Activated T-helper 1 cell treated with anti-CD3 and anti-CD28 coated beads, Interleukin-12 subunit alpha, Interleukin-12 subunit beta, Interleukin-2, Interleukin-4 antibody, amounts not matched to agents 30 ng/mL and 10 ng/mL and 1 ng/mL, durations not matched to agents 14 hours and 24 hours and 36 hours (primary cell): Measurements from ENCODE around the gene CHP1. TPM values are rescaled to one million over a fixed set of nuclear protein-coding genes. Genes with fewer than 3 reads are reported as not detected.
"Not testable (repeated sequence)": the region's sequence is repeated elsewhere in the genome, so short reads cannot be mapped to it uniquely, and the experiment has no call there.

Experiments used
- DNase-seq: peaks from one replicate; pipeline ENCODE4 v3.0.0; 2021; ENCODE audit warnings: low spot score
- H3K27ac Mint-ChIP-seq: one replicate; pipeline ENCODE4 v1.8.0; 2021; ENCODE audit warnings: mild to moderate bottlenecking, mixed read lengths
- H3K27me3 Mint-ChIP-seq: one replicate; pipeline ENCODE4 v1.8.0; 2022; ENCODE audit warnings: mild to moderate bottlenecking, moderate library complexity, mixed read lengths; ENCODE audit not compliant: insufficient read depth
- H3K36me3 Mint-ChIP-seq: one replicate; pipeline ENCODE4 v1.8.0; 2021; ENCODE audit warnings: low read depth, mixed read lengths
- H3K4me1 Mint-ChIP-seq: one replicate; pipeline ENCODE4 v1.8.0; 2021; ENCODE audit warnings: low read depth, mixed read lengths
- H3K4me3 Mint-ChIP-seq: one replicate; pipeline ENCODE4 v1.8.0; 2021; ENCODE audit warnings: mild to moderate bottlenecking, moderate library complexity, mixed read lengths
- H3K9me3 Mint-ChIP-seq: one replicate; pipeline ENCODE4 v1.8.0; 2021; ENCODE audit warnings: mixed read lengths
- intact Hi-C: fragments of 100-400 bp; cut with micrococcal nuclease; formaldehyde crosslinking; loops from one replicate; pipeline ENCODE4 v1.15.1; 2024
- total RNA-seq: library from RNA; stranded (reverse); gene quantifications from 2 replicates; pipeline ENCODE4 v1.2.3, GENCODE V29; 2022

Gene CHP1
- total RNA-seq, 1 donor from 2014 or later: 55.2 TPM

DNA sequence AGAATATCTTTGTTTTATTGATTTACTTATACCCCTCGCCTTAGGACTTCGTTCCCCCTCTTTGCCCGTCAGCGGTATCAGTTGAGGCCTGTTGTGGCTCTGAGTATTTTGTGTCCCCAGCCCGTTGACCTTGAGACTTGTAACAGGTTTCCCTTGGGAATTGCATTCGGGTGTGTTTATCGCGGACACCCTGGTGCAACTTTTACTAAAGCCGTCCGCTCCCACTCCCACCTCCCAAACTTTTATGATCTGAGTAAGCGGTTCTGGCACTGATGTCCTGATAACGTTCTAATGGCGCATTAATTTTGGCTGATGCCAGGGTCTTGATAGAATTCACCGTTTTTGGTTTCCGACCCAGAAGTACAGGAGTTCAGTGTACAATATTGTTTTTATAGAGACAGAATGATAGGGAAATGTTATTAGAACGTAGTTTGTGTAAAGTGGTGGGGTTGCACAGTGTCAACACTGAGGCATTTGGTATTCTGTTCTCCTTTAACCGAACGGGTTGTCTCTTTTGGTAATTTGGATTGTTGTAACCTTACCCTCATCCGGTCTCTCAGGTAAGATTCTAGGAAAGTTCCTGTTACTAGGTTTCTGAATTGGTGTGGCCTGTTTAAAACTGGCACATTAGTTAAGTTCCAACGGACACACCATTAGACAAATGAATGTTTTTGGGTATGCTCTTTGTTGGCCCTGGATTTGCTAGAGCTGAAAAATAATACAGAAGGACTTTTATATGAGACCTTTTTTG lies 53.5 kb downstream of the CHP1 start:
- intact Hi-C loops: loop anchor here (1.0 to 5.0 kb wide), 6 partner anchors 118 to 442 kb away; partner anchors contain the start of genes ITPKA, NDUFAF1, RTF1 and SPINT1
- Mint-ChIP-seq H3K9me3 (no peaks in the 10 kb centered on the region), H3K36me3 (peaks cover 51% of the 10 kb centered on the region), H3K27ac (peak overlapping the region; percentile 92), H3K4me3 (peak overlapping the region; percentile 97), H3K4me1 (peaks cover 53% of the 10 kb centered on the region), H3K27me3 (no peaks in the 10 kb centered on the region)
- no peak for DNase-seq

- Mint-ChIP-seq H3K27me3 (no peaks in the 10 kb centered on the region), H3K4me3 (peak overlapping the region; percentile 97), H3K27ac (peak overlapping the region; percentile 92), H3K36me3 (peaks cover 45% of the 10 kb centered on the region), H3K9me3 (no peaks in the 10 kb centered on the region), H3K4me1 (peaks cover 53% of the 10 kb centered on the region)
- DNase-seq: no peak
- intact Hi-C loops: no loop called here
Measured at GRCh38 chr15:41285285-41285684, 54.2 kb downstream of the CHP1 start.

DNA sequence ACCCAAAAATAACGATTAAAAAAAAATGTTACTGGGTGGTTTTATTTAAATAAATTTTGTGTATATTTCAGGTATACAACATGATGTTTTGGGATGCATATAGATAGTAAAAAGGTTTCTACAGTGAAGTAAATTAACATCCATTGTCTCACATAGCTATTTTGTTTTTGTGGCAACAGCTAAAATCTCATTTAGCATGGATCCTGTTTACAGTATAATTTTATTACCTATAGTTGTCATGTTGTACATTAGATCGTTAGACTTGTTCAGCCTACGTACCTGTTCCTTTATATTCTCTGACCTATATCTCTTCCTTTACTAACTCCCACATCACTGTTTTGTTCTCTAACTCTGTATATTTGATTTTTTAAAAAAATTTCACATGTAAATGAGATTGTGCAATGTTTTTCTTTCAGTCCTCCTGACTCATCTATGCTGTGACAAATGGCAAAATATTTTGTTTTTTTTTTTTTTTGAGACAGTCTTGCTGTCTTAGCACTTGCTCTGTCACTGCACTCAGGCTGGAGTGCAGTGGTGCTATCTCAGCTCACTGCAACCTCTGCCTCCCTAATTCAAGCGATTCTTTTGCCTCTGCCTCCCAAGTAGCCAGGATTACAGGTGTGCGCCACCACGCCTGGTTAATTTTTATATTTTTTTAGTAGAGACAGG lies 55.7 kb downstream of the CHP1 start:
- Mint-ChIP-seq H3K27me3 (no peaks in the 10 kb centered on the region), H3K4me1 (peaks cover 53% of the 10 kb centered on the region), H3K27ac (peak overlapping the region; percentile 81), H3K36me3 (peaks cover 49% of the 10 kb centered on the region), H3K9me3 (no peaks in the 10 kb centered on the region), H3K4me3 (peak overlapping the region; percentile 71)
- intact Hi-C loops: no loop called here
- no peak for DNase-seq

- H3K9me3 Mint-ChIP-seq: no peaks in the 10 kb centered on the region
- intact Hi-C loops: no loop called here
- H3K4me3 Mint-ChIP-seq: peak overlapping the region; percentile 46
- no peak overlapping the region for H3K27ac Mint-ChIP-seq
- peaks cover 51% of the 10 kb centered on the region for H3K36me3 Mint-ChIP-seq
- H3K27me3 Mint-ChIP-seq: no peaks in the 10 kb centered on the region
- DNase-seq: no peak
- H3K4me1 Mint-ChIP-seq: peaks cover 41% of the 10 kb centered on the region
Measured at GRCh38 chr15:41288464-41288863, 57.4 kb downstream of the CHP1 start.

GRCh38 chr15:41289953-41290352 lies 58.9 kb downstream of the CHP1 start:
- Mint-ChIP-seq H3K9me3 (no peaks in the 10 kb centered on the region), H3K27me3 (no peaks in the 10 kb centered on the region), H3K4me3 (no peak overlapping the region), H3K4me1 (peaks cover 42% of the 10 kb centered on the region), H3K27ac (no peak overlapping the region), H3K36me3 (peaks cover 45% of the 10 kb centered on the region)
- intact Hi-C loops: no loop called here
- DNase-seq: no peak

DNA sequence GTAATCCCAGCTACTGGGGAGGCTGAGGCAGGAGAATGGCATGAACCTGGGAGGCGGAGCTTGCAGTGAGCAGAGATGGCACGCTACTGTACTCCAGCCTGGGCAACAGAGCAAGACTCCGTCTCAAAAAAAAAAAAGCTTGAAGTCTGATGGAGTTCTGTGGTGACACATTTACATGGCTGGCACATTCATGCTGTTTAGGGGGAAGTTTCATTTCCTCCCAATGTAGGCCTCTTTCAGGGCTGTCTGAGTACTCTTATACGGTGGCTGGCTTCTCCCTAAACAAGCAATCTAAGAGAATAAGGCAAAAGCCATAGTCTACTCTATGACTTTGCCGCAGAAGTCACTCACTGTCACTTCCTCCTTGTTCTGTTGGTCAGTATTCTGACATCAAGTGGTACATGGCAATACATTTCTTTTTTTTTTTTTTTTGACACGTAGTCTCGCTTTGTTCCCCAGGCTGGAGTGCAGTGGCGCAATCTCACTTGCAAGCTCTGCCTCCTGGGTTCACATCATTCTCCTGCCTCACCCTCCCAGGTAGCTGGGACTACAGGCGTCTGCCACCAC lies 60.1 kb downstream of the CHP1 start:
- no peak overlapping the region for H3K27ac Mint-ChIP-seq
- intact Hi-C loops: no loop called here
- peaks cover 40% of the 10 kb centered on the region for H3K36me3 Mint-ChIP-seq
- H3K27me3 Mint-ChIP-seq: no peaks in the 10 kb centered on the region
- H3K9me3 Mint-ChIP-seq: no peaks in the 10 kb centered on the region
- H3K4me1 Mint-ChIP-seq: peaks cover 39% of the 10 kb centered on the region
- DNase-seq: no peak
- no peak overlapping the region for H3K4me3 Mint-ChIP-seq

DNA sequence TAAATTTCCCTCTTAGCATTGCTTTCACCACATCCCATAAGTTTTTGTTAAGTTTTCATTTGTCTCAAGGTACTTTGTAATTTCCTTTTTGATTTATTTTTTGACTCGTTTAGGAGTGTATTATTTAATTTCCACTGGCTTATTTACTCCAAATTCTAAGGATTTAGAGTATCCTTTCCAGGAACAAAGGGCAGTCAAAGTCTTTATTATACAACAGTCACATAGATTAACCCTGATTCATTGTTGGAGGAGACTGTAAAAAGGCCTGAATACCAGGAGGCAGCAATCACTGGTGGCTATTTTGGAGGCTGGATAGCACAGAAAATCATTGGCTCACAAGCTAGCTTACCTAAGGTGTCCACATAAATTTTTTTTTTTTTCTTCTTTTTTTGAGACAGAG lies 61.5 kb downstream of the CHP1 start:
- Mint-ChIP-seq H3K4me1 (peaks cover 29% of the 10 kb centered on the region), H3K36me3 (peaks cover 32% of the 10 kb centered on the region), H3K4me3 (no peak overlapping the region), H3K27ac (peak overlapping the region; percentile 8), H3K9me3 (no peaks in the 10 kb centered on the region), H3K27me3 (no peaks in the 10 kb centered on the region)
- intact Hi-C loops: no loop called here
- no peak for DNase-seq

- H3K4me1 Mint-ChIP-seq: peaks cover 24% of the 10 kb centered on the region
- H3K4me3 Mint-ChIP-seq, H3K27me3 Mint-ChIP-seq, DNase-seq, intact Hi-C loops, H3K9me3 Mint-ChIP-seq: not testable (repeated sequence)
- peak overlapping the region; percentile 67 for H3K27ac Mint-ChIP-seq
- peaks cover 23% of the 10 kb centered on the region for H3K36me3 Mint-ChIP-seq
Measured at GRCh38 chr15:41301139-41301538, 70.1 kb downstream of the CHP1 start.

- Mint-ChIP-seq H3K4me3 (no peak overlapping the region), H3K27me3 (no peaks in the 10 kb centered on the region), H3K27ac (peak overlapping the region; percentile 67), H3K9me3 (no peaks in the 10 kb centered on the region), H3K36me3 (peaks cover 23% of the 10 kb centered on the region), H3K4me1 (peaks cover 24% of the 10 kb centered on the region)
- no peak for DNase-seq
- intact Hi-C loops: no loop called here
Measured at GRCh38 chr15:41301587-41301986, 70.5 kb downstream of the CHP1 start.

DNA sequence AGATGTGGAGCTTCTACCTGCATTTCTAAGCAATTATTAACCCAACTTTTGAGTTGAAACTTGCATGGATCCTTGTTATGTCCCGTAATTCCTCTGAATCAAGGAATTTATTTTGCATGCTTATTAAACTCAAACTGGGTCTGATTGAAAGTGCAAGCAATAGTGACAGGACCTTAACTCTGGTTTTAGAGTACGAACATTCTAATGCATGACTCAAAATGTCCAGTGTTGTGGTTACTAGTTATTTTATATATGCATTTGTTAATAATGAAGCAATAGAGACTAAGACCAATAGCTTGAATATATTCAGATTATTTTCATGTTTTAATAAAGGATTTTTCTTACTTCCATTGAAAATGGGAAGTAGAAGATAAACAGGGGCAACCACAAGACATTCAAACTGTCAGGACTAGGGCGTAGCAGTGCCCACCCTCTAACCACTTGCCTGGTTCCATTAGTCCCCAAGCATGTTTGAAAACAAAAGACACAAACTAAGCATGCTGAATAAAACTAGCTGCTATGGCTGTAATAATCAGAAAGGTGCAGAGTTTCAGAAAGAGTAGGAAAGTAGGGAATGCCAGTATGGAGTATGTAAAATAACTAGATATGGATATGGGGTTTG lies 73.2 kb downstream of the CHP1 start:
- intact Hi-C loops: no loop called here

GRCh38 chr15:41307679-41308078 lies 76.6 kb downstream of the CHP1 start:
- Mint-ChIP-seq H3K27me3 (no peaks in the 10 kb centered on the region), H3K27ac (no peak overlapping the region), H3K36me3 (peaks cover 15% of the 10 kb centered on the region), H3K4me3 (no peak overlapping the region), H3K9me3 (no peaks in the 10 kb centered on the region), H3K4me1 (peaks cover 15% of the 10 kb centered on the region)
- intact Hi-C loops: no loop called here
- DNase-seq: no peak

More for the DNA sequence above, 73.2 kb downstream of the CHP1 start:
- Mint-ChIP-seq H3K9me3 (no peaks in the 10 kb centered on the region), H3K4me1 (peaks cover 27% of the 10 kb centered on the region), H3K27ac (no peak overlapping the region), H3K4me3 (no peak overlapping the region), H3K36me3 (peaks cover 21% of the 10 kb centered on the region), H3K27me3 (no peaks in the 10 kb centered on the region)
- DNase-seq: no peak

DNA sequence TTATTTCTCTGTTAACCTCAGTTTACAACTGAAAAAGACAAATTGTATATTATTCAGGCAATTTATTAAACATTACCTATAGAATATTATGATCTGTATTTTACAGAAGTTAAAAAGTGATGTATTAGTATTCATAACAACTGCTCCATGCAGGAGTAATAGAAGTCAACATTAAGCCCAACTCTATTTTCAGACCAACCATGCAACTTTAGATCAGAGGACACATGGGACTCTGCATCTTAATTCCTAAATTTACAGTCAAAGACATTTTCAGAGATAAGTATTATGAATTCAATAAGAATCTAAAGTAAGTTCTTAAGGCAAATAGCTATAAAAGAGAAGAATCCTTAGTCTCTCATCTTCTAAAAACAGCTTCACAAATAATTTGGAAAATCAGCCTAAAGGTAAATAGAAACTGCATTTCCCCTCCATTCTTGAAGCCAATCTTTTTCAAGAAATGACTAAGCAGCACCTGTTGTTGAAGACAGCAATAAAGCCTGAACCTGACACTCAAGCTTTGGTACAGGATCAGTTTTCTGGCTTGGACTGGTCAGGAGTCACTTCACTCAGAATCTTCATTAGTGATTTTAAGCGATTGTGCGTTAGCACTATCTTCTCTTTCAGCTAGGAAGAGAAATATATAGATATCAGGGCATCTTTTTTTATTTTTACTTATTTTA lies 78.3 kb downstream of the CHP1 start:
- Mint-ChIP-seq H3K4me1 (peaks cover 10% of the 10 kb centered on the region), H3K27me3 (no peaks in the 10 kb centered on the region), H3K36me3 (peaks cover 23% of the 10 kb centered on the region), H3K27ac (no peak overlapping the region), H3K9me3 (no peaks in the 10 kb centered on the region), H3K4me3 (no peak overlapping the region)
- DNase-seq: no peak
- intact Hi-C loops: no loop called here
